Fibroblast of gingiva (primary cell): ENCODE results near the gene CIAO2A.

ENCODE experiments used
- DNase-seq: peaks from one replicate; pipeline ENCODE4 v3.0.0-alpha.2; 2011; ENCODE audit warnings: low read depth

CIAO2A gene

DNA sequence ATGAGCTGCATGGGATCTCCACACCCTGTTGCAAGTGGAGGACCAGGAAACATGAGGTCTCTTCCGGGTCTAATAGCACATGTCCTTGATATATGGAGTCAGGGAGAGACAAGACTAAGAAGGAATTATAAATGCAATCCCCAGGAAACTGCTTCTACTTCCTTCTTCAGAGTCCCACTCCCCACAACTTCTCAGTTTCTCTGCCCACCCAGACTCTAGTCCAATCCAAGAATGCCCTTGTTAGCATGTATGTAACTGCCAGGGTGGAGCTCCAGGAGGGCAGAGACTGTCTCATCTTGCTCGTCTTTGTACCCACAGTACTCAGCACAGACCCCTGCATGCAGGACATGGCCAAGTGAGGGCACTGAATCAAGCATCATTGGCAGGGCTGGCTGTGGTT is 55.7 kb downstream of the CIAO2A start:
- DNase-seq = no peak

DNA sequence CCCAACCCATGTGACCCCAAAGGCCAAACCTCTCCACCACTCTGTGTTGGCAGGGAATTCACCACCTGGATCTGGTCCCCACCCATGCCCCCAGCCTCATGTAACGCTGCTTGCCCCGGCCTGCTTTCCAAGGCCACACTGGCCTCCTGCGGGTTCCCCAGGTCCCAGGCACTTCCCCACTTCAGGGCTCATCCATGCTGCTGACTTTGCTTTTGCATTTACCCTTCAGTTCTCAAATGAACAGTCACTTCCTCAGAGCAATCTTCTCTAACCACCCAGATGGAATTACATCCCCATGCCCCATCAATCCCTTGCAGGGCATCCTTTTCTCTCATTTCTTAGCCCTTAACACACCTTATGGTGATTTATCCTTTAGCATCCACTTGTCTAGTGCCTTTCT is 56.5 kb downstream of the CIAO2A start:
- DNase-seq = no peak

DNA sequence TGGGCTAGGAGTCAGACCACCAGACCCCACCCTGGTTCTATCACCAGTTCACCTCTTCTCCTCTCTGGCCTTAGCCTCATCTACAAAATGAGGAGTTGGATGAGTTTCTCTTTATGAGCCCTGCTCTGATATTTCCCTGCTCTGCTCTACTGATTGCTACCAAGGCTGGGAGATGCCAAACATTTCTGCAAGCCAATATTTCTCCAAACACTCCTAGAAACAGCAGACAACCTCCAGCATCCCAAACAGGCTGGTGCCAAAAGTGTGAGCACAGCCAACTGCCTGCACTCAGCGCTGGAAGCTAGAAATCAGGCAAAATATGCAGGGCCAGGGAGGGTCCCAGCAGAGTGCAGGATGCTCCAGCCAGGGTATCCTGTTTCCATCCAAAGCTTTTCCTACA is 58.1 kb downstream of the CIAO2A start:
- no peak for DNase-seq

DNA sequence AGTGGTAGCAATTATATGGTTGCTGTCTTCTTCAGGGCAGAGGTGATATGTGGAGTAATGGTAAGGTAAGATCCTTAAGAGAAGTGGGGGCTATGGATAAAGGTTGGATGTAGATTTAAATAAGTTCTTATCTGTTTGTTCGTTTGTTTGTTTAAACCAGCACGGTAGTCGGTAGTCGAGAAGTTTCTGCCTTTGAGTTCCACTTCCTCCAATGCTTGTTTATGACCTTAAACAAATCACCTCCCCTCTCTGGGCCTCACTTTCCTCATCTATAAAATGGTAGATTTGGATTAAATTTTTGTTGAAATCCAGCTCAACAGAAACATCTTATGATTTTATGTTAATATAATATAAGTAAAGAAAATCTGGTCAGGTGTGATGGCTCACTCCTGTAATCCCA is 59.1 kb downstream of the CIAO2A start:
- no peak for DNase-seq

DNA sequence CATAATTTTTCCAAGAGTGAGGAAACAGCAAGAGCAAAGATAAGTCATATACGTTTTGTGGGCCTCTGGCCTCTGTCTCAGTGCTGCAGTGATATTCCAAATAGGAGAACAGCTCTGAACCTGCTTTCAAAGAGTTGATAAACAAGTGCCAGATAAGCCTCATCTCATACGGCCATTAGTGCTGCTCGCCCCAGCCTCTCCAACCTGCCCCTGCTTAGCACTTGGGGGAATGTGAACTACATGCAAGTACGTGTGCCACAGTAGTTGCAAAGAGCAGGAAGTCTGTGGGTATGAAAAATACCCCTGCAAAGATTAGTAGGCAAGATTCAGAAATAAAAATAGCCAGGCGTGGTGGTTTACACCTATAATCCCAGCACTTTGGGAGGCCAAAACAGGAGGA is 61.3 kb downstream of the CIAO2A start:
- no peak for DNase-seq

DNA sequence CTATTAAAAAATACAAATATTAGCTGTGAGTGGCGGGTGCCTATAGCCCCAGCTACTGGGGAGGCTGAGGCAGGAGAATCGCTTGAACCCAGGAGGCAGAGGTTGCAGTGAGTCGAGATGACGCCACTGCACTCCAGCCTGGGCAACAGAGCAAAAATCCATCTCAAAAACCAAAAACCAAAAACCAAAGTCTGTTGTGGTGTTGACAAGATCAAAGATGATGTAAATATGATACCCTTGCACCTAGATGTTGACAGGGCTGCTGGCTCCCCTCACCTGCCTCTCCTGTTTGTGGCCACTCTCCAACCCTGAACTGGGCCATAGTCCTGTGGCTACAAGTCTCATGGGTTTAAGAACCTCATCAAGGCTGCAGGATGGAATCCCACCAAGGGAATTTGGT is 63.5 kb downstream of the CIAO2A start:
- no peak for DNase-seq

DNA sequence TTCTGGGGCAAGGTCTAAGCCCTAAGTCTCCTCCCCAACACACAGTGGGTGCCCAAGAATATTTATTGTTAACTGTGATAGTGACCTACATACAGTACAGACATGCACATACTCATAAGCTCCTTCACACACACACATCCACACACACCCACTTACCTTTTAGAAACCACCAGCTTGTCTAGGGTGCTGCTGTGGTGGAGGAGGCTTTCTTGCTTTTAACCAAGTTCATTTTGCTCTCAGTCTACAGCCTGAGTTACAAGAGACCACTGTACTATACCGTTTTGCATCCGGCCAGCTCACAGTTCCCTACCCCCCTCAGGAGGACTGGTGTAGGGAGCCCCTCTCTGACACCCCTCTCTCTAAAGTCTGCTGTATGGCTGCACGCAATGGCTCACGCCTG is 64.0 kb downstream of the CIAO2A start:
- DNase-seq = no peak

DNA sequence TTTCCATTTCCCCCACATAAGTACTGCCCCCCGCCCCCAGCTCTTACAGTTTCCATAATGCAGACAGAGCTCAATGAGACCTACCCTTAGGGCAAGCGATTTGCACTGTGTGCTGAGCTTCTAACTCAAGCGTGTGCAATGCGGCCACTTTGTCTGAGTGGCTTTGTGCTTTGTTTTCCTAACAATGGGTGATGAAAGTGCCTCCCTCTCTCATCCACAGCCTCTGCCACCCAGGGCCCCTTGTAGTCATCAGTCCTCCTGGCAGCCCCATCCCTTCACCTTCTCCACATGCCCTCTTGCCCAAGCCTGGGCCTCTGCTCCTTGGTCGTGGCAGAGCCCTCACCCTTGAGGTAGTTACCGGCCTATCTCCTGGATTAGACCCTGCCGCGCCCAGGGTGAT is 64.5 kb downstream of the CIAO2A start:
- DNase-seq = no peak

DNA sequence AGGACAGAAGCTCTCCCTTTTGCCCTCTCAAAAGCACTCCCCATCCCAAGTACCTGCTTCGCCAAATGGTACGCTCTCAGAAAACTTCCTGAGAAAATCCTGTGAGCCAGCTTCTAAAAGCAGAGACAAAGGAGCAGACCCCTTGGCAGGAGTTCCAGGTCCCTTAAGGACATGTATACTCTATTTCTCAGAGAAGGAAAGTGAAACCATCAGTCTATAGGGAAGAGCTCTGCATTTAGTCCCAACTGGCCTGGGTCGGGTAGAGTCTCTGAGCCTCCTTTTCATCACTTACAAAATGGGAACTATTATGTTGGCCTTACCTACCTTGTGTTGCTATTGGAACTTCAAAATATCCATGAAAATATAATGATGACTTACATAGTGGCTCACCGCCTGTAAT is 67.0 kb downstream of the CIAO2A start:
- no peak for DNase-seq

DNA sequence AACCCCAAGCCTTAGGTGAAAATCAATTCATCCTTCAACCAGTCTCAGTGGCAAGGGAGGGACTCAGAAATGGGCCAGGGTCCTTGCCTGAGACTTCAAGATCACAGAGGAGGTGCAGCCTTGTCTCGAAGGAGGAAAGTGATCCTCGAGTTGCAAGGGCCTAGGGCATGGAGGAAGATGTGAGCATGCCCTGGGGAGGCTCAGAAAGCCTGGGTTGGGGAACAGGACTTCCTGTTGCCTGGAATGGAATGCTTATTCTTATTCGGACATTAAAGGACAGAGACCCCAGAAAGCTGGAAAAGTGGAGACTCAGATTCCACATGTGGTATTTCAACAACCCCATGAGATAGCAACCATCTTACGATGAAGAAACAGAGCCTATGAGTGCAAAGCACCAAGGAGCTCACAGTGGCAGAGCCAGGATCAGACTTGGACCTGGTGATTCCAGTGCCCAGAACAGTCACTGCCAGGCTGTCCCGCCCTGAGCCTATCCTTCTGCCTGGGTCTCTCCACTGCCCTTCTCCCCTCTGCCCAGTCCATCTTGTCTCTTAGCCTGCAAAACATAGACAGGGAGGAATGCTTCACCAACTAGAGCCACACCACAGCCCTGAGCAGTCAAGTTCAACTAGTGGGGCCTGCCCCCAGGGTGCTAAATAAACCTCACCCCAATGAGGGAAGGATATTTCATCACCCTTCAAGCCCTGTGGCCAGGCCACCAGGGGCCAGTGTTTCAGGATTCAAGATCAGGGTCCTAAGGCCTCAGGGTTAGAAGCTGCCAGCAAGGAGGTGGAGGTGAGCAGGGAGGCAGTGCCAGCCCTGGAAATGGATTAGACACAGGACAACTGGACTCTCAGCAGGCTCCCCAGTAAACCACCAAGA is 69.2 kb downstream of the CIAO2A start:
- DNase-seq = peak; percentile 24

DNA sequence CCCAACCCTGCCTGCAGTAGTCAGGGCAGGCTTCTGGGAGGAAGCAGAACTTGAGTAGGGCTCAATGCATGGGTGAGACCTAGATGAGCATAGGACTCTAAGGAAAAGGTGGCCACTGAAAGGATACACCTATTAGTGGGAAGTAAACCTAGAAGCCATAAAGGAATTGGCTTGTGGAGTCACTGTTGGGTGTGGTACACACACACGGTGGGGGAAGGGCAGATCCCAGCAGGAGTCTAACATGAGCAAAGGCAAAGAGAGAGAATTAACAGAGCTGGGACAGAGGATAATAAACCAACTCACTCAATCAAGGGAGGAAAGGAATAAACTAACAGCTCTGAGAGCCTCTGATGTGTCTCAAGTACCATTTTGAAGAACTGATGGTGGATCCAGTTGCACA is 70.4 kb downstream of the CIAO2A start:
- DNase-seq = no peak

DNA sequence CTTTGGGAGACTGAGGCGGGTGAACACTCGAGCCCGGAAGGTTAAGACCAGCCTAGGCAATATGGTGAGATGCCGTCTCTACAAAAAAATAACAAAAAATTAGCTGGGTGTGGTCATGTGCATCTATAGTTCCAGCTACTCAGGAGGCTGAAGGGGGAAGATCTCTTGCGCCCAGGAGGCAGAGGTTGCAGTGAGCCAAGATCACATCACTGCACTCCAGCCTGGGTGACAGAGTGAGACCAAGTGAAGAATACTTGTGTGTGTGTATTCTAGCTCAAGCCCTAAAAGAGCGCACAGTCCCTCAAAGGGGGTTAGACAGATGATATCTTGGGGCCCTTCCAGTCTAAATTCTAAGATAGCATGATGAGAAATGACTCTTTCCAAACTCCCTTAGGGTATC is 71.1 kb downstream of the CIAO2A start:
- DNase-seq = no peak
